Panc1 (cell line): ENCODE measurements around the gene RAD51C. TPM values are rescaled to one million over a fixed set of nuclear protein-coding genes. Genes with fewer than 3 reads are reported as not detected.
A peak's percentile ranks its signal among the peaks of the same experiment; 100 is the strongest.

Experiments used
- ATAC-seq: fragments of 200-7000 bp; cut with Tn5 transposase; 2 replicates; pipeline ENCODE4 v1.9.1; 2020; ENCODE audit warnings: mild to moderate bottlenecking, moderate library complexity
- BruUV-seq: library from RNA; stranded (reverse); fragments of 400-500 nt; replicated peaks from 2 replicates; lab custom pipeline; 2021; lab: Mats Ljungman, UMichigan
- CTCF ChIA-PET: fragments of 300-600 bp; sonication (Branson Sonifier 250); formaldehyde crosslinking; loops from one replicate; lab custom pipeline; 2022; ENCODE audit warnings: antibody characterized with exemption; lab: Charles Lee
- POLR2A ChIA-PET: fragments of 300-600 bp; sonication (Branson Sonifier 250); formaldehyde crosslinking; loops from one replicate; lab custom pipeline; 2022; ENCODE audit warnings: antibody characterized with exemption; lab: Charles Lee
- DNase-seq: peaks from one replicate; pipeline ENCODE4 v3.0.0-alpha.2; 2010; ENCODE audit warnings: low read depth, low spot score
- H3K27ac ChIP-seq: 2 replicates; pipeline ENCODE4 v1.5.1; 2011; ENCODE audit warnings: mild to moderate bottlenecking, low read length, inconsistent platforms
- H3K27me3 ChIP-seq: fragments of 200-500 bp; sonication (Bioruptor generic); 2 replicates; pipeline ENCODE4 v1.6.0; 2014; ENCODE audit warnings: low read length, inconsistent platforms; ENCODE audit not compliant: control insufficient read depth, insufficient read depth
- H3K36me3 ChIP-seq: fragments of 200-500 bp; sonication (Bioruptor generic); 2 replicates; pipeline ENCODE4 v1.5.1; 2014; ENCODE audit warnings: inconsistent platforms, mild to moderate bottlenecking, low read length, moderate library complexity; ENCODE audit not compliant: control insufficient read depth, insufficient read depth
- H3K4me1 ChIP-seq: 2 replicates; pipeline ENCODE4 v1.5.1; 2011; ENCODE audit warnings: inconsistent platforms, mild to moderate bottlenecking, low read length, moderate library complexity; ENCODE audit not compliant: control insufficient read depth, insufficient read depth
- H3K4me3 ChIP-seq, 2 experiments: 2 replicates each; pipeline ENCODE4 v1.5.1; 2011 to 2012; ENCODE audit warnings: low read depth in 2 of 2, low read length in 2 of 2, mild to moderate bottlenecking in 2 of 2, inconsistent platforms in 1 of 2, moderate library complexity in 1 of 2
- H3K9me3 ChIP-seq: fragments of 200-500 bp; sonication (Bioruptor generic); 2 replicates; pipeline ENCODE4 v1.5.1; 2014; ENCODE audit warnings: low read depth, mild to moderate bottlenecking, inconsistent platforms, low read length, moderate library complexity; ENCODE audit not compliant: control insufficient read depth, insufficient read depth
- POLR2AphosphoS5 ChIP-seq: IDR thresholded peaks from 2 replicates; pipeline ENCODE4 v1.6.1; 2012; ENCODE audit warnings: mild to moderate bottlenecking, low read depth, low read length, moderate library complexity
- SIN3A ChIP-seq: IDR thresholded peaks from 2 replicates; pipeline ENCODE4 v1.6.1; 2012; ENCODE audit warnings: low read depth, mild to moderate bottlenecking, low read length, moderate library complexity, borderline replicate concordance; ENCODE audit not compliant: insufficient read depth
- TCF7L2 ChIP-seq: IDR thresholded peaks from 2 replicates; pipeline ENCODE4 v1.6.1; 2011; ENCODE audit warnings: mild to moderate bottlenecking, low read depth, low read length, inconsistent platforms
- in situ Hi-C: cut with HindIII; loops from 2 replicates; pipeline ENCODE4 v1.10.0; 2016; ENCODE audit warnings: low sequenced_read_pairs, low pct_unique_long_range_greater_than_20kb
- intact Hi-C: fragments of 100-400 bp; cut with micrococcal nuclease; formaldehyde crosslinking; loops from one replicate; pipeline ENCODE4 v1.10.0; 2022; ENCODE audit not compliant: unreplicated experiment
- total RNA-seq: library from RNA; stranded (reverse); gene quantifications from one replicate; pipeline ENCODE4 v1.2.1, GENCODE V29; 2021; ENCODE audit not compliant: unreplicated experiment
- TF ChIP-seq, protein P1 (sequence below), 2 experiments: IDR thresholded peaks; 2 replicates each; pipeline ENCODE4 v1.6.1; 2011 to 2012; ENCODE audit warnings: low read depth in 2 of 2, control low read depth in 1 of 2, low read length in 1 of 2, mild to moderate bottlenecking in 1 of 2, moderate library complexity in 1 of 2; ENCODE audit not compliant: insufficient read depth in 1 of 2
- TF ChIP-seq, protein P2 (sequence below): fragments of 450-650 bp; IDR thresholded peaks from 2 replicates; pipeline ENCODE4 v1.5.1; 2017; ENCODE audit warnings: mild to moderate bottlenecking

The RAD51C gene
- total RNA-seq, 1 experiment from 2014 or later: 19.9 TPM

GRCh38 chr17:58679263-58680037 lies 13.0 kb upstream of the RAD51C start:
- Histone ChIP-seq H3K4me3 (no peak overlapping the region), H3K4me1 (peaks cover 9% of the 10 kb centered on the region; the same call in 1 of the 2 replicates), H3K36me3 (no peaks in the 10 kb centered on the region), H3K27me3 (no peaks in the 10 kb centered on the region), H3K9me3 (no peaks in the 10 kb centered on the region), H3K27ac (peak overlapping the region; percentile 54; the same call in 1 of the 2 replicates)
- in situ Hi-C loops: no loop called here
- intact Hi-C loops: no loop called here
- CTCF ChIA-PET: no interaction called here
- peak; percentile 91 for ATAC-seq
- TSS peak; percentile 100 for BruUV-seq
- POLR2A ChIA-PET: interaction anchor here (0.6 kb wide), 1 partner anchor 24 kb away, joined by 5 read pairs; no protein-coding TSS in a partner anchor
- peak; percentile 75 for DNase-seq
- TF ChIP-seq, protein P1, sequence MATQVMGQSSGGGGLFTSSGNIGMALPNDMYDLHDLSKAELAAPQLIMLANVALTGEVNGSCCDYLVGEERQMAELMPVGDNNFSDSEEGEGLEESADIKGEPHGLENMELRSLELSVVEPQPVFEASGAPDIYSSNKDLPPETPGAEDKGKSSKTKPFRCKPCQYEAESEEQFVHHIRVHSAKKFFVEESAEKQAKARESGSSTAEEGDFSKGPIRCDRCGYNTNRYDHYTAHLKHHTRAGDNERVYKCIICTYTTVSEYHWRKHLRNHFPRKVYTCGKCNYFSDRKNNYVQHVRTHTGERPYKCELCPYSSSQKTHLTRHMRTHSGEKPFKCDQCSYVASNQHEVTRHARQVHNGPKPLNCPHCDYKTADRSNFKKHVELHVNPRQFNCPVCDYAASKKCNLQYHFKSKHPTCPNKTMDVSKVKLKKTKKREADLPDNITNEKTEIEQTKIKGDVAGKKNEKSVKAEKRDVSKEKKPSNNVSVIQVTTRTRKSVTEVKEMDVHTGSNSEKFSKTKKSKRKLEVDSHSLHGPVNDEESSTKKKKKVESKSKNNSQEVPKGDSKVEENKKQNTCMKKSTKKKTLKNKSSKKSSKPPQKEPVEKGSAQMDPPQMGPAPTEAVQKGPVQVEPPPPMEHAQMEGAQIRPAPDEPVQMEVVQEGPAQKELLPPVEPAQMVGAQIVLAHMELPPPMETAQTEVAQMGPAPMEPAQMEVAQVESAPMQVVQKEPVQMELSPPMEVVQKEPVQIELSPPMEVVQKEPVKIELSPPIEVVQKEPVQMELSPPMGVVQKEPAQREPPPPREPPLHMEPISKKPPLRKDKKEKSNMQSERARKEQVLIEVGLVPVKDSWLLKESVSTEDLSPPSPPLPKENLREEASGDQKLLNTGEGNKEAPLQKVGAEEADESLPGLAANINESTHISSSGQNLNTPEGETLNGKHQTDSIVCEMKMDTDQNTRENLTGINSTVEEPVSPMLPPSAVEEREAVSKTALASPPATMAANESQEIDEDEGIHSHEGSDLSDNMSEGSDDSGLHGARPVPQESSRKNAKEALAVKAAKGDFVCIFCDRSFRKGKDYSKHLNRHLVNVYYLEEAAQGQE (IDR thresholded peaks at IDR 0.05; ENCODE audit: insufficient read depth in 1 of 2, low read depth in 2 of 2, low read length in 1 of 2): peak in 1 of 2 experiments; percentile 39; a peak in 1 of 4 replicates
- TF ChIP-seq TCF7L2 (no peak), POLR2AphosphoS5 (peak; percentile 100), SIN3A (peak; percentile 79; the same call in 1 of the 2 replicates)
- TF ChIP-seq, protein P2, sequence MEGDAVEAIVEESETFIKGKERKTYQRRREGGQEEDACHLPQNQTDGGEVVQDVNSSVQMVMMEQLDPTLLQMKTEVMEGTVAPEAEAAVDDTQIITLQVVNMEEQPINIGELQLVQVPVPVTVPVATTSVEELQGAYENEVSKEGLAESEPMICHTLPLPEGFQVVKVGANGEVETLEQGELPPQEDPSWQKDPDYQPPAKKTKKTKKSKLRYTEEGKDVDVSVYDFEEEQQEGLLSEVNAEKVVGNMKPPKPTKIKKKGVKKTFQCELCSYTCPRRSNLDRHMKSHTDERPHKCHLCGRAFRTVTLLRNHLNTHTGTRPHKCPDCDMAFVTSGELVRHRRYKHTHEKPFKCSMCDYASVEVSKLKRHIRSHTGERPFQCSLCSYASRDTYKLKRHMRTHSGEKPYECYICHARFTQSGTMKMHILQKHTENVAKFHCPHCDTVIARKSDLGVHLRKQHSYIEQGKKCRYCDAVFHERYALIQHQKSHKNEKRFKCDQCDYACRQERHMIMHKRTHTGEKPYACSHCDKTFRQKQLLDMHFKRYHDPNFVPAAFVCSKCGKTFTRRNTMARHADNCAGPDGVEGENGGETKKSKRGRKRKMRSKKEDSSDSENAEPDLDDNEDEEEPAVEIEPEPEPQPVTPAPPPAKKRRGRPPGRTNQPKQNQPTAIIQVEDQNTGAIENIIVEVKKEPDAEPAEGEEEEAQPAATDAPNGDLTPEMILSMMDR: no peak

DNA sequence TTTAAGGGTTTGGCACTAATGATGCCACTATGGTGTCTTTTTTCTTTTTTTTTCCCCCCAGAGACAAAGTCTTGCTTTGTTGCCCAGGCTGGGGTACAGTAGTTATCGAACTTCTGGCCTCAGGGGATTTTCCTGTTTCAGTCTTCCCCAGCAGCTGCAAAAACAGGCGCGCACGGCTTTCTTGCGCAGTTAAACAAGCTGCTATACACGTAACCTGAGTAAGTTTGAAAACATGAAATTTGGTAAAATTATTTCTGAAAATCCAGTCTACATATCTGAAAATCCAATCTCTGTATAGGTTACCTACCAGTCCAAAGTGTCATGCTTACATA lies 12.4 kb upstream of the RAD51C start:
- Histone ChIP-seq H3K9me3 (no peaks in the 10 kb centered on the region), H3K36me3 (no peaks in the 10 kb centered on the region), H3K4me3 (no peak overlapping the region), H3K27me3 (no peaks in the 10 kb centered on the region), H3K27ac (no peak overlapping the region), H3K4me1 (peaks cover 9% of the 10 kb centered on the region; the same call in 1 of the 2 replicates)
- ATAC-seq (no peak), DNase-seq (no peak)
- CTCF ChIA-PET: no interaction called here
- POLR2A ChIA-PET: no interaction called here
- in situ Hi-C loops (no loop called here), intact Hi-C loops (no loop called here)
- BruUV-seq: no TSS peak
- TF ChIP-seq, protein P2: no peak
- TF ChIP-seq SIN3A (no peak), POLR2AphosphoS5 (no peak), TCF7L2 (no peak)
- TF ChIP-seq, protein P1 (IDR thresholded peaks at IDR 0.05; ENCODE audit: insufficient read depth in 1 of 2, low read depth in 2 of 2, low read length in 1 of 2): no peak
